ENCODE data around the gene EEIG2. TPM values are rescaled to one million over a fixed set of nuclear protein-coding genes. Genes with fewer than 3 reads are reported as not detected.

EEIG2 gene
- total and polyA plus RNA-seq, 2 of the 13 experiments (the other 11 are each of a cell fraction or from before 2014, with no cell fraction given) = 0.90 to 3.2 TPM

DNA sequence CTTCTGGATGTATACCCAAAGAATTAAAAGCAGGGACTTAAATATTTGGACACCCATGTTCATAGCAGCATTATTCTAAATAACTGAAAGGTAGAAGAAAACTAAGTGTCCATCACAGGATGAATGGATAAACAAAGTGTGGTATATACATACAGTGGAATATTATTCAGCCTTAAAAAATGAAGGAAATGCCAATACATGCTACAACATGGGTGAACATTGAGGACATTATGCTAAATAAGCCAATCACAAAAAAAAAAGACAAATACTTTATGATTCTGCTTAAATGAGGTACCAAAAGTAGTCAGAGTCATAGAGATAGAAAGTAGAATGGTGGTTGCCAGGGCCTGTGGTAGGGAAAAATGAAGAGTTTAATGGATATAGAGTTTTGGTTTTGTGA is 14.1 kb downstream of the EEIG2 start:
- DNase-seq (ENCODE audit: low spot score) = no peak
- no peak for ATAC-seq
- Histone ChIP-seq H2AFZ (ENCODE audit: low read length) (no peak overlapping the region), H3K9me3 (ENCODE audit: low read length) (no peaks in the 10 kb centered on the region), H3K27ac (ENCODE audit: extremely low read length, insufficient read depth, low read length) (no peak overlapping the region), H3K36me3 (replicated peaks in 1 of 2; ENCODE audit: control insufficient read depth in 1 of 2, insufficient read depth in 2 of 2, low read length in 2 of 2) (no peaks in the 10 kb centered on the region), H3K4me3 (replicated peaks in 1 of 3; ENCODE audit: insufficient read depth in 1 of 3, low read depth in 2 of 3, low read length in 3 of 3) (no peak overlapping the region), H3K9ac (ENCODE audit: insufficient read depth, low read depth, low read length) (no peak overlapping the region), H3K79me2 (ENCODE audit: insufficient read depth, low read length) (no peaks in the 10 kb centered on the region), H3K4me1 (ENCODE audit: insufficient read depth, low read length) (peaks cover 26% of the 10 kb centered on the region), H4K20me1 (ENCODE audit: insufficient read depth, low read length) (peaks cover 4% of the 10 kb centered on the region; the same call in 1 of the 2 replicates), H3K27me3 (ENCODE audit: control insufficient read depth in 1 of 2, insufficient read depth in 2 of 2, low read length in 2 of 2) (no peaks in the 10 kb centered on the region), H3K4me2 (ENCODE audit: low read depth, low read length) (no peak overlapping the region)
- intact Hi-C loops (cut with micrococcal nuclease; ENCODE audit: unreplicated experiment) (no loop called here), in situ Hi-C loops (cut with HindIII; ENCODE audit: extremely low pct_ligation_motif_present, low pct_unique_long_range_greater_than_20kb) (loop anchor here (25.0 kb wide), 1 partner anchor 787 kb away; no protein-coding TSS in a partner anchor)
- TF ChIP-seq ZNF879 (CRISPR knock-in tag; IDR thresholded peaks at IDR 0.05) (no peak), ZNF282 (IDR thresholded peaks at IDR 0.05; ENCODE audit: partially characterized antibody) (no peak), NR2F6 (IDR thresholded peaks at IDR 0.05) (no peak), NR2F6 (CRISPR knock-in tag; IDR thresholded peaks at IDR 0.05) (no peak), CHD2 (IDR thresholded peaks at IDR 0.05; ENCODE audit: low read depth, low read length) (no peak), ZNF83 (CRISPR knock-in tag; IDR thresholded peaks at IDR 0.05; ENCODE audit: borderline replicate concordance) (no peak), POLR2AphosphoS5 (IDR thresholded peaks at IDR 0.05; ENCODE audit: low read depth, low read length) (no peak), ONECUT2 (CRISPR knock-in tag; IDR thresholded peaks at IDR 0.05) (no peak), SIX1 (CRISPR knock-in tag; IDR thresholded peaks at IDR 0.05; ENCODE audit: borderline replicate concordance) (no peak)
- TF ChIP-seq, protein P1, sequence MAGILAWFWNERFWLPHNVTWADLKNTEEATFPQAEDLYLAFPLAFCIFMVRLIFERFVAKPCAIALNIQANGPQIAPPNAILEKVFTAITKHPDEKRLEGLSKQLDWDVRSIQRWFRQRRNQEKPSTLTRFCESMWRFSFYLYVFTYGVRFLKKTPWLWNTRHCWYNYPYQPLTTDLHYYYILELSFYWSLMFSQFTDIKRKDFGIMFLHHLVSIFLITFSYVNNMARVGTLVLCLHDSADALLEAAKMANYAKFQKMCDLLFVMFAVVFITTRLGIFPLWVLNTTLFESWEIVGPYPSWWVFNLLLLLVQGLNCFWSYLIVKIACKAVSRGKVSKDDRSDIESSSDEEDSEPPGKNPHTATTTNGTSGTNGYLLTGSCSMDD (CRISPR knock-in tag; IDR thresholded peaks at IDR 0.05) = no peak
- FAIRE-seq = no peak
- CTCF ChIA-PET (ENCODE audit: low intra/inter-chr PET ratio, low total read pairs) = no interaction called here
- no TSS peak for BruUV-seq (replicated peaks)
- POLR2A ChIA-PET = no interaction called here

DNA sequence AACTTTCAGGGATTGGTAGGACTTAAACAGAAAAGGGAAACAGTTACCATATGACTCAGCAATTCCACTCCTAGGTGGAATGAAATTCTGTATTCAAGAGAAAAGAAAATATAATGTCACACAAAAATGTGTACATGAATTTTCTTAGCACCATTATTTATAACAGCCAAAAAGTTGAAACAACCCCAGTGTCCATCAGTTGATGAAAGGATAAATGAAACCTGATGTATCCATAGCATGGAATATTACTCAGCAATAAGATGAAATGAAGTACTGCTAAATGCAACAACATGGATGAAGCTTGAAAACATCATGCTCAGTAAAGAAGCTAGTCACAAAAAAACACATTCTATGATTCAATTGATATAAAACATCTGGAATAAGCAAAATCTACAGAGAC is 15.5 kb downstream of the EEIG2 start:
- CTCF ChIA-PET (ENCODE audit: low intra/inter-chr PET ratio, low total read pairs) = no interaction called here
- ATAC-seq (no peak), DNase-seq (ENCODE audit: low spot score) (no peak), FAIRE-seq (no peak)
- Histone ChIP-seq H3K36me3 (replicated peaks in 1 of 2; ENCODE audit: control insufficient read depth in 1 of 2, insufficient read depth in 2 of 2, low read length in 2 of 2) (no peaks in the 10 kb centered on the region), H3K27me3 (ENCODE audit: control insufficient read depth in 1 of 2, insufficient read depth in 2 of 2, low read length in 2 of 2) (no peaks in the 10 kb centered on the region), H3K27ac (ENCODE audit: extremely low read length, insufficient read depth, low read length) (no peak overlapping the region), H3K79me2 (ENCODE audit: insufficient read depth, low read length) (no peaks in the 10 kb centered on the region), H4K20me1 (ENCODE audit: insufficient read depth, low read length) (peaks cover 4% of the 10 kb centered on the region; the same call in 1 of the 2 replicates), H3K9me3 (ENCODE audit: low read length) (no peaks in the 10 kb centered on the region), H3K9ac (ENCODE audit: insufficient read depth, low read depth, low read length) (no peak overlapping the region), H2AFZ (ENCODE audit: low read length) (no peak overlapping the region), H3K4me3 (replicated peaks in 1 of 3; ENCODE audit: insufficient read depth in 1 of 3, low read depth in 2 of 3, low read length in 3 of 3) (no peak overlapping the region), H3K4me2 (ENCODE audit: low read depth, low read length) (no peak overlapping the region), H3K4me1 (ENCODE audit: insufficient read depth, low read length) (peaks cover 19% of the 10 kb centered on the region)
- in situ Hi-C loops (cut with HindIII; ENCODE audit: extremely low pct_ligation_motif_present, low pct_unique_long_range_greater_than_20kb) (no loop called here), intact Hi-C loops (cut with micrococcal nuclease; ENCODE audit: unreplicated experiment) (no loop called here)
- BruUV-seq (replicated peaks) = no TSS peak
- POLR2A ChIA-PET = no interaction called here
- TF ChIP-seq, protein P2, sequence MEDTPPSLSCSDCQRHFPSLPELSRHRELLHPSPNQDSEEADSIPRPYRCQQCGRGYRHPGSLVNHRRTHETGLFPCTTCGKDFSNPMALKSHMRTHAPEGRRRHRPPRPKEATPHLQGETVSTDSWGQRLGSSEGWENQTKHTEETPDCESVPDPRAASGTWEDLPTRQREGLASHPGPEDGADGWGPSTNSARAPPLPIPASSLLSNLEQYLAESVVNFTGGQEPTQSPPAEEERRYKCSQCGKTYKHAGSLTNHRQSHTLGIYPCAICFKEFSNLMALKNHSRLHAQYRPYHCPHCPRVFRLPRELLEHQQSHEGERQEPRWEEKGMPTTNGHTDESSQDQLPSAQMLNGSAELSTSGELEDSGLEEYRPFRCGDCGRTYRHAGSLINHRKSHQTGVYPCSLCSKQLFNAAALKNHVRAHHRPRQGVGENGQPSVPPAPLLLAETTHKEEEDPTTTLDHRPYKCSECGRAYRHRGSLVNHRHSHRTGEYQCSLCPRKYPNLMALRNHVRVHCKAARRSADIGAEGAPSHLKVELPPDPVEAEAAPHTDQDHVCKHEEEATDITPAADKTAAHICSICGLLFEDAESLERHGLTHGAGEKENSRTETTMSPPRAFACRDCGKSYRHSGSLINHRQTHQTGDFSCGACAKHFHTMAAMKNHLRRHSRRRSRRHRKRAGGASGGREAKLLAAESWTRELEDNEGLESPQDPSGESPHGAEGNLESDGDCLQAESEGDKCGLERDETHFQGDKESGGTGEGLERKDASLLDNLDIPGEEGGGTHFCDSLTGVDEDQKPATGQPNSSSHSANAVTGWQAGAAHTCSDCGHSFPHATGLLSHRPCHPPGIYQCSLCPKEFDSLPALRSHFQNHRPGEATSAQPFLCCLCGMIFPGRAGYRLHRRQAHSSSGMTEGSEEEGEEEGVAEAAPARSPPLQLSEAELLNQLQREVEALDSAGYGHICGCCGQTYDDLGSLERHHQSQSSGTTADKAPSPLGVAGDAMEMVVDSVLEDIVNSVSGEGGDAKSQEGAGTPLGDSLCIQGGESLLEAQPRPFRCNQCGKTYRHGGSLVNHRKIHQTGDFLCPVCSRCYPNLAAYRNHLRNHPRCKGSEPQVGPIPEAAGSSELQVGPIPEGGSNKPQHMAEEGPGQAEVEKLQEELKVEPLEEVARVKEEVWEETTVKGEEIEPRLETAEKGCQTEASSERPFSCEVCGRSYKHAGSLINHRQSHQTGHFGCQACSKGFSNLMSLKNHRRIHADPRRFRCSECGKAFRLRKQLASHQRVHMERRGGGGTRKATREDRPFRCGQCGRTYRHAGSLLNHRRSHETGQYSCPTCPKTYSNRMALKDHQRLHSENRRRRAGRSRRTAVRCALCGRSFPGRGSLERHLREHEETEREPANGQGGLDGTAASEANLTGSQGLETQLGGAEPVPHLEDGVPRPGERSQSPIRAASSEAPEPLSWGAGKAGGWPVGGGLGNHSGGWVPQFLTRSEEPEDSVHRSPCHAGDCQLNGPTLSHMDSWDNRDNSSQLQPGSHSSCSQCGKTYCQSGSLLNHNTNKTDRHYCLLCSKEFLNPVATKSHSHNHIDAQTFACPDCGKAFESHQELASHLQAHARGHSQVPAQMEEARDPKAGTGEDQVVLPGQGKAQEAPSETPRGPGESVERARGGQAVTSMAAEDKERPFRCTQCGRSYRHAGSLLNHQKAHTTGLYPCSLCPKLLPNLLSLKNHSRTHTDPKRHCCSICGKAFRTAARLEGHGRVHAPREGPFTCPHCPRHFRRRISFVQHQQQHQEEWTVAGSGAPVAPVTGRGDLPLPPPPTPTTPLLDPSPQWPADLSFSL (CRISPR knock-in tag; IDR thresholded peaks at IDR 0.05) = no peak
- TF ChIP-seq, protein P3, sequence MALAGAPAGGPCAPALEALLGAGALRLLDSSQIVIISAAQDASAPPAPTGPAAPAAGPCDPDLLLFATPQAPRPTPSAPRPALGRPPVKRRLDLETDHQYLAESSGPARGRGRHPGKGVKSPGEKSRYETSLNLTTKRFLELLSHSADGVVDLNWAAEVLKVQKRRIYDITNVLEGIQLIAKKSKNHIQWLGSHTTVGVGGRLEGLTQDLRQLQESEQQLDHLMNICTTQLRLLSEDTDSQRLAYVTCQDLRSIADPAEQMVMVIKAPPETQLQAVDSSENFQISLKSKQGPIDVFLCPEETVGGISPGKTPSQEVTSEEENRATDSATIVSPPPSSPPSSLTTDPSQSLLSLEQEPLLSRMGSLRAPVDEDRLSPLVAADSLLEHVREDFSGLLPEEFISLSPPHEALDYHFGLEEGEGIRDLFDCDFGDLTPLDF (CRISPR knock-in tag; IDR thresholded peaks at IDR 0.05) = no peak
- 0 out of 2 replicates have a peak, but pooled peaks have one; percentile 36 for TF ChIP-seq NFE2L2 (IDR thresholded peaks at IDR 0.05; ENCODE audit: low read length)
